SU-DHL-6 (cell line): ENCODE results near the gene APOL4.
"Not testable (repeated sequence)": the region's sequence is repeated elsewhere in the genome, so short reads cannot be mapped to it uniquely, and the experiment has no call there.

Source experiments
- H2AFZ ChIP-seq: fragments of 200-600 bp; sonication (generic); 2 replicates; pipeline ENCODE4 v1.6.1; 2014; ENCODE audit warnings: low read depth, mild to moderate bottlenecking, moderate library complexity, mixed read lengths, antibody characterized with exemption, low read length; ENCODE audit not compliant: severe bottlenecking
- H3F3A ChIP-seq: fragments of 200-600 bp; shearing (Covaris generic); 2 replicates; pipeline ENCODE4 v1.6.0; 2016; ENCODE audit warnings: antibody characterized with exemption, mild to moderate bottlenecking; ENCODE audit not compliant: insufficient read depth
- H3K27ac ChIP-seq: fragments of 200-600 bp; sonication (generic); 2 replicates; pipeline ENCODE4 v1.5.1; 2016; ENCODE audit warnings: low read depth, mild to moderate bottlenecking, low read length, moderate library complexity, mixed read lengths
- H3K27me3 ChIP-seq: fragments of 200-600 bp; sonication (generic), shearing (Covaris generic); 2 replicates; pipeline ENCODE4 v1.6.0; 2014; ENCODE audit warnings: mild to moderate bottlenecking, low read length
- H3K36me3 ChIP-seq: fragments of 200-600 bp; sonication (generic); 2 replicates; pipeline ENCODE4 v1.6.1; 2014; ENCODE audit warnings: mild to moderate bottlenecking, low read length, mixed read lengths
- H3K4me2 ChIP-seq: fragments of 300-600, 200-600 bp; shearing (Covaris generic), sonication (generic); 2 replicates; pipeline ENCODE4 v1.6.0; 2014; ENCODE audit warnings: low read length, low read depth, mild to moderate bottlenecking; ENCODE audit not compliant: poor library complexity, severe bottlenecking
- H3K4me3 ChIP-seq: fragments of 200-600 bp; sonication (generic); 2 replicates; pipeline ENCODE4 v1.5.1; 2014; ENCODE audit warnings: antibody characterized with exemption, low read length, mild to moderate bottlenecking, mixed read lengths; ENCODE audit not compliant: insufficient read depth, poor library complexity, severe bottlenecking
- H3K79me2 ChIP-seq: fragments of 200-600 bp; sonication (generic); 2 replicates; pipeline ENCODE4 v1.6.1; 2014; ENCODE audit warnings: mild to moderate bottlenecking, low read length, moderate library complexity; ENCODE audit not compliant: insufficient read depth
- H3K9ac ChIP-seq: fragments of 200-600 bp; sonication (generic); 2 replicates; pipeline ENCODE4 v1.7.0; 2014; ENCODE audit warnings: mild to moderate bottlenecking, low read length
- H3K9me2 ChIP-seq: fragments of 200-600 bp; sonication (generic); replicated peaks from 2 replicates; pipeline ENCODE4 v1.6.1; 2014; ENCODE audit warnings: low read length; ENCODE audit not compliant: insufficient read depth
- H3K9me3 ChIP-seq: fragments of 200-600 bp; sonication (generic); 2 replicates; pipeline ENCODE4 v1.6.1; 2014; ENCODE audit warnings: low read length, mixed read lengths; ENCODE audit not compliant: insufficient read depth
- H4K20me1 ChIP-seq: fragments of 200-600 bp; sonication (generic); 2 replicates; pipeline ENCODE4 v1.6.1; 2014; ENCODE audit warnings: low read depth, mild to moderate bottlenecking, antibody characterized with exemption, low read length, moderate library complexity, mixed read lengths
- CTCF ChIP-seq: fragments of 200-600 bp; sonication (generic); IDR thresholded peaks from one replicate; pipeline ENCODE4 v1.5.1; 2017; ENCODE audit warnings: antibody characterized with exemption, mild to moderate bottlenecking, low read length, moderate library complexity; ENCODE audit not compliant: insufficient read depth, poor library complexity, severe bottlenecking
- EZH2phosphoT487 ChIP-seq: fragments of 200-600 bp; sonication (generic), shearing (Covaris generic); conservative IDR thresholded peaks from 2 replicates; pipeline ENCODE4 v1.6.1; 2018; ENCODE audit warnings: mild to moderate bottlenecking, antibody characterized with exemption, low read length, moderate library complexity, mixed read lengths

The APOL4 gene

GRCh38 chr22:36234213-36234612, 32.6 kb upstream of the APOL4 start:
- no peak overlapping the region for H3K27ac ChIP-seq
- H3K79me2 ChIP-seq = no peaks in the 10 kb centered on the region
- H3K4me3 ChIP-seq = no peak overlapping the region
- TF ChIP-seq CTCF = no peak
- no peak for TF ChIP-seq EZH2phosphoT487
- H2AFZ ChIP-seq = no peak overlapping the region
- no peak overlapping the region for H3K4me2 ChIP-seq
- no peaks in the 10 kb centered on the region for H4K20me1 ChIP-seq
- H3K9ac ChIP-seq = no peak overlapping the region
- H3F3A ChIP-seq = no peaks in the 10 kb centered on the region
- no peaks in the 10 kb centered on the region for H3K9me2 ChIP-seq
- no peaks in the 10 kb centered on the region for H3K9me3 ChIP-seq
- no peaks in the 10 kb centered on the region for H3K36me3 ChIP-seq
- H3K27me3 ChIP-seq = no peaks in the 10 kb centered on the region

- TF ChIP-seq CTCF (no peak), EZH2phosphoT487 (no peak)
- H3K27me3 ChIP-seq = no peaks in the 10 kb centered on the region
- no peaks in the 10 kb centered on the region for H3K36me3 ChIP-seq
- H3K4me3 ChIP-seq = no peak overlapping the region
- no peaks in the 10 kb centered on the region for H3K79me2 ChIP-seq
- no peaks in the 10 kb centered on the region for H3F3A ChIP-seq
- no peak overlapping the region for H3K27ac ChIP-seq
- H2AFZ ChIP-seq = no peak overlapping the region
- no peaks in the 10 kb centered on the region for H3K9me3 ChIP-seq
- H3K9me2 ChIP-seq = no peaks in the 10 kb centered on the region
- no peaks in the 10 kb centered on the region for H4K20me1 ChIP-seq
- H3K4me2 ChIP-seq = no peak overlapping the region
- no peak overlapping the region for H3K9ac ChIP-seq
Observed at GRCh38 chr22:36233796-36234195, 32.2 kb upstream of the APOL4 start.

DNA sequence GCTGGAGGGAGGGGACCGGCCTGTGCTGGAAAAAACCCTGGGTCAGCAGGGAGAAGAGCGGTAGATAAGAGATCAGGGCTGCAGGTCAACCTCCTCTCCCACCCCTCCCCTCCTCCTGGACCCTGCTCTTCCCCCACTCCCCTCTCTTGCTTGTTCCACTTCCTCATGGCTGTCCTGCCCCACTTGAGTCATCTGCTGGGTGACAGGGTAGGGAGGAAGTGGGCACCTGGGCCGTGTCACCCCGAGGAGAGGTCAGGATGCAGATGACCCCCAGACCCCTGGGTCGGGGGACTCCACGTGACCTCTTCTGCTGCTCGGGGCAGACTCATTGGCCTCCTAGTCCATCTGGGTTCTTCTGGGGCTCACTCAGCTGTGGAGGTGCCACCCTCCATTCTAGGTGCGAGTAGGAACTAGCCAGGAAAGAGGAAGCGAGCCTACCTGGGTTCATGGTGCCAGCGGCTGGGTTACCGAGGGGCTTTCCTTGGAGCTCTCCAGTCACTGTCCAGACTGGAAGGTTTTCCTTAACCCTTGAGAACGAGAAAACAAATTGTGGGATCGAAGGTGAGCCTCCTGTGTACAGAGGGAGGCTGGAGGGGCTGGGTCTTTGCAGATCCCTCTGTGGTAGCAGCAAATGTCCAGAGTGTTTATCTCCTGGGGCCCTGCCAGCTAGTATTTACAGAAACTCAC, 31.2 kb upstream of the APOL4 start:
- Histone ChIP-seq H3F3A (no peaks in the 10 kb centered on the region), H3K27ac (no peak overlapping the region), H3K9me2 (no peaks in the 10 kb centered on the region), H3K9me3 (no peaks in the 10 kb centered on the region), H3K4me3 (no peak overlapping the region), H3K36me3 (no peaks in the 10 kb centered on the region), H2AFZ (no peak overlapping the region), H4K20me1 (no peaks in the 10 kb centered on the region), H3K27me3 (no peaks in the 10 kb centered on the region), H3K4me2 (no peak overlapping the region), H3K9ac (no peak overlapping the region), H3K79me2 (no peaks in the 10 kb centered on the region)
- no peak for TF ChIP-seq CTCF
- no peak for TF ChIP-seq EZH2phosphoT487

- not testable (repeated sequence) for H4K20me1 ChIP-seq, H3K9me3 ChIP-seq, H3K36me3 ChIP-seq, H3K27ac ChIP-seq, H3K9ac ChIP-seq, H2AFZ ChIP-seq, H3K4me3 ChIP-seq, H3K9me2 ChIP-seq, H3F3A ChIP-seq, H3K27me3 ChIP-seq, H3K79me2 ChIP-seq, H3K4me2 ChIP-seq
Observed at GRCh38 chr22:36231051-36231450, 29.4 kb upstream of the APOL4 start.

DNA sequence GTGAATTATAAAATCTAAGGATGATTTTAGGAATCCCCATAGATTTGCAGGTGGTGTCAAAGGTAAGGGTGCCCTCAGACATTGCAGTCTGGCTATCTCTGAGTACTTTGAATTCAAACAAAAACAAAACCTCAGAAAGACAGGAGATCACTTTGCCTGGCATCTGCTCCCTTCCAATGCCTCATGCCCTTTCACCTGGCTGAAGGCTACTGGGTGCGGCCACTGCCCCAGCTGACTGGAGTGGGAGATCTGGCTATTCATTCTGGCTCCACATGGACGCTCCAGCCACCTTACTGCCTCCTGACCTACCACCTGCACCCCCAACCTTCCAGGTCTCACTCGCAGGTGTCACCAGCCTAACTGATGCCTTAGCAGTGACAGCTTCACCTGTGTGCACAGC, 28.0 kb upstream of the APOL4 start:
- H3K36me3 ChIP-seq, H3K9me3 ChIP-seq, H3K9ac ChIP-seq, H3K27ac ChIP-seq, H3K79me2 ChIP-seq, H3K4me2 ChIP-seq, H3K9me2 ChIP-seq, H3F3A ChIP-seq, H3K4me3 ChIP-seq, H4K20me1 ChIP-seq, H3K27me3 ChIP-seq, H2AFZ ChIP-seq: not testable (repeated sequence)
